HG03196 (cell line): Measurements from ENCODE around the gene ICE2.

ENCODE experiments used
- ATAC-seq: cut with Tn5 transposase; IDR thresholded peaks from one replicate; pipeline ENCODE4 v1.9.1; 2021; ENCODE audit not compliant: unreplicated experiment

The ICE2 gene

GRCh38 chr15:60373327-60373726, 105.6 kb downstream of the ICE2 start:
- no peak for ATAC-seq

- ATAC-seq: no peak
Observed at GRCh38 chr15:60372756-60373155, 106.2 kb downstream of the ICE2 start.

GRCh38 chr15:60372227-60372626, 106.7 kb downstream of the ICE2 start:
- ATAC-seq: no peak

- ATAC-seq: no peak
Observed at GRCh38 chr15:60371175-60372051, 107.5 kb downstream of the ICE2 start.

- no peak for ATAC-seq
Observed at GRCh38 chr15:60370869-60371136, 108.1 kb downstream of the ICE2 start.

GRCh38 chr15:60370105-60370868, 108.7 kb downstream of the ICE2 start:
- ATAC-seq: no peak

GRCh38 chr15:60369696-60370095, 109.2 kb downstream of the ICE2 start:
- no peak for ATAC-seq
